HL-60/S4 treated with retinoic acid at 250 ng/mL for 4 days and 3 days (cell line): ENCODE data around the gene SFMBT1.

Source experiments
- in situ Hi-C: fragments of 300-500 bp; cut with MboI; formaldehyde crosslinking; loops from 2 replicates; pipeline ENCODE4 v1.7.0; 2022; ENCODE audit warnings: low sequenced_read_pairs

SFMBT1 gene

GRCh38 chr3:53003320-53003719, 42.6 kb downstream of the SFMBT1 start:
- in situ Hi-C loops: no loop called here

- in situ Hi-C loops: no loop called here
Observed at GRCh38 chr3:52998771-52999513, 46.9 kb downstream of the SFMBT1 start.

GRCh38 chr3:52990637-52991036, 55.2 kb downstream of the SFMBT1 start:
- in situ Hi-C loops: no loop called here

GRCh38 chr3:52986938-52987337, 58.9 kb downstream of the SFMBT1 start:
- in situ Hi-C loops: no loop called here

GRCh38 chr3:52986049-52986448, 59.8 kb downstream of the SFMBT1 start:
- in situ Hi-C loops: no loop called here

- in situ Hi-C loops: no loop called here
Observed at GRCh38 chr3:52983828-52984227, 62.0 kb downstream of the SFMBT1 start.

GRCh38 chr3:52983336-52983807, 62.5 kb downstream of the SFMBT1 start:
- in situ Hi-C loops: no loop called here

GRCh38 chr3:52982839-52983238, 63.0 kb downstream of the SFMBT1 start:
- in situ Hi-C loops: no loop called here

GRCh38 chr3:52979190-52979983, 66.5 kb downstream of the SFMBT1 start:
- in situ Hi-C loops: no loop called here

GRCh38 chr3:52978109-52978754, 67.6 kb downstream of the SFMBT1 start:
- in situ Hi-C loops: no loop called here

GRCh38 chr3:52973806-52974205, 72.1 kb downstream of the SFMBT1 start:
- in situ Hi-C loops: no loop called here

- in situ Hi-C loops: no loop called here
Observed at GRCh38 chr3:52971895-52972294, 74.0 kb downstream of the SFMBT1 start.

- in situ Hi-C loops: no loop called here
Observed at GRCh38 chr3:52967398-52967797, 78.5 kb downstream of the SFMBT1 start.

- in situ Hi-C loops: no loop called here
Observed at GRCh38 chr3:52962160-52962559, 83.7 kb downstream of the SFMBT1 start.

- in situ Hi-C loops: no loop called here
Observed at GRCh38 chr3:52959773-52960172, 86.1 kb downstream of the SFMBT1 start.

GRCh38 chr3:52939600-52939999, 106.3 kb downstream of the SFMBT1 start:
- in situ Hi-C loops: no loop called here

GRCh38 chr3:52934630-52935530, 111.0 kb downstream of the SFMBT1 start:
- in situ Hi-C loops: no loop called here

- in situ Hi-C loops: no loop called here
Observed at GRCh38 chr3:52931889-52932288, 114.0 kb downstream of the SFMBT1 start.

- in situ Hi-C loops: no loop called here
Observed at GRCh38 chr3:52931328-52931727, 114.5 kb downstream of the SFMBT1 start.

- in situ Hi-C loops: no loop called here
Observed at GRCh38 chr3:52930748-52931147, 115.1 kb downstream of the SFMBT1 start.

GRCh38 chr3:52926554-52926953, 119.3 kb downstream of the SFMBT1 start:
- in situ Hi-C loops: no loop called here
